IPS-NIHi11 (cell line): ENCODE data around the gene TALDO1.
"Not testable (repeated sequence)": the region's sequence is repeated elsewhere in the genome, so short reads cannot be mapped to it uniquely, and the experiment has no call there.

Source experiments
- DNase-seq: peaks from one replicate; pipeline ENCODE4 v3.0.0; 2012; ENCODE audit warnings: mixed read lengths, low spot score

The TALDO1 gene

DNA sequence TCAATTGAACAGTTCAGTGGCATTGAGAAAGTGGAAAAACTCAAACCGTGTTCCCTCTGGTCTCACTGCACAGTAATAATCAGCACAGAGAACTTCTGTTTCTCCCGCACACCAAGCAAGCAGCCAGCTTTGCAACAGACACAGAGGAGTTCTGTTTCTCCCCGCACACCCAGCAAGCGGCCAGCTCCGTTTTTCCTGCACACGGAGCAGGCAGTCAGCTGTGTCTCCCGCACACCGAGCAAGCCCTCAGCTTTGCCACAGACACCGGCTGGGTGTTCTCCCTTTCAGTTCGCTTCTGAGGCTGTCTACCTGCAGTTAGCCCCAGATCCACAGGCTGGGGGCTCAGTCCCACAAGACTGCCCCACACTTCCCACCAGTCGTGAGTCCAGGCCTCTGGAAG lies 9.9 kb upstream of the TALDO1 start:
- DNase-seq = no peak

- not testable (repeated sequence) for DNase-seq
These were observed 9.4 kb upstream of the TALDO1 start for GRCh38 chr11:737899-738298.

- DNase-seq = no peak
These were observed 5.1 kb upstream of the TALDO1 start for GRCh38 chr11:742156-742546.

- DNase-seq = no peak
These were observed 4.6 kb upstream of the TALDO1 start for GRCh38 chr11:742571-743201.

DNA sequence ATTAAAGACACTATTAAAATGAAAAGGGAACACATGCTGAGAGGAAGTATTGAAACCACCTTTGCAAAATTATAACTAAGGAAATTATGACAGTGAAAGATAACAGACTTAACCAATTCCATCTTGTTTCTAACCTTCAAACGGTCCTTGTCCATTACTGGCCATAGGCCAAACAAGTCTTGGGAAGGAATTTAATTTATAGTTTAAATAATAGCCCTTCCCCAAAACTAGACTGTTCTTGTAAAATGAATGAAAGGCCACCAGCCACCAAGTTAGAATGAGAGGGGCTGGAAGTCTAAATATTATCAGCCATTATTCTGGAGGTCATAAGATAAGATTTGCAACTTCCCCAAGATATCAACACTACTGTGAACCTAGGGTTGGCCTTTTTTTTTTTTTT lies 1.8 kb upstream of the TALDO1 start:
- DNase-seq = no peak

- no peak for DNase-seq
These were observed 741 bp upstream of the TALDO1 start for GRCh38 chr11:746289-747157.

GRCh38 chr11:748007-748359 lies 719 bp downstream of the TALDO1 start:
- no peak for DNase-seq

GRCh38 chr11:749731-750130 lies 2.5 kb downstream of the TALDO1 start:
- no peak for DNase-seq

- DNase-seq = no peak
These were observed 13.0 kb downstream of the TALDO1 start for GRCh38 chr11:760236-760635.

- no peak for DNase-seq
These were observed 14.4 kb downstream of the TALDO1 start for GRCh38 chr11:761526-762108.

DNA sequence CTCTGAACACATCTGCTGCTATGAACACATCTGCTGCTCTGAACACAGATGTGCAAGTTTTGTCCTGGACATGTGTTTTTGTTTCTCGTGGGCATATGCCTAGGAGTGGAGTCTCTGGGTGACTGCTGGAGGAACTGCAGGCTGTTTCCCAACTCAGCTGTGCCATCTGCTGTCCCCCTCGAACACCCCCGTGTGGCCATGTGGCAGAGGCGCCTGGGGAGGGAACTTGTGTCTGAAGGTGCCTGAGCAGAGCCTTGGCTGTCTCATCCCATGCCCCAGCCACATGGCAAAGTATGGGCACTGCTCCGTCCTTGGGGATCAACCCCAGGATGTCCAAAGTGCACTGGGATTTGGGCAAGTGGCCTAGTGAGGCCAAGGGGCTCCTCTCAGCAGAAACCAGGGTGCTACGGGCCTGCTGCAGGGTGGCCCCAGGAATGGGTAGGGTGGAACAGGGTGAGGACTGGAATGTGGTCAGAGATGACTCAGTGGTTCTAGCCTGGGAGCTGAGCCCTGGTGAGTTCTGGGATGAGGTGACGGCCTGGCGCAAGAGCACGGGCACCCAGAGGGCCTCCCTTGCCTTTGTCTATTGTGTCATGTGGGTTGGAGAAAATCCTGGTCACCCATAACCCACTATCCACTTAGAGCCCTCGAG lies 15.3 kb downstream of the TALDO1 start:
- DNase-seq = peak; percentile 59

DNA sequence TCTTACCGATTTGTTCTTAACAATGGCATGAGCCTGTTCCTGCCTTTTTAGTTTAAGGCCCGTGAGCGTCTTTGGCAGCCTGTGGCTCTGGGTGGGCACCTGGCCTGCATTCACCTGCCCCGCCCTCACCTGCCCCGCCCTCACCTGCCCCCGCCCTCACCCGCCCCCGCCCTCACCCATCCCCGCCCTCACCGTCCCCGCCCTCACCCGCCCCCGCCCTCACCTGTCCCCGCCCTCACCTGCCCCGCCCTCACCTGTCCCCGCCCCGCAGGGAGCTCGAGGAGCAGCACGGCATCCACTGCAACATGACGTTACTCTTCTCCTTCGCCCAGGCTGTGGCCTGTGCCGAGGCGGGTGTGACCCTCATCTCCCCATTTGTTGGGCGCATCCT lies 15.8 kb downstream of the TALDO1 start:
- DNase-seq = peak; percentile 76

- no peak for DNase-seq
These were observed 16.5 kb downstream of the TALDO1 start for GRCh38 chr11:763549-764321.

GRCh38 chr11:764322-765024 lies 17.2 kb downstream of the TALDO1 start:
- no peak for DNase-seq

DNA sequence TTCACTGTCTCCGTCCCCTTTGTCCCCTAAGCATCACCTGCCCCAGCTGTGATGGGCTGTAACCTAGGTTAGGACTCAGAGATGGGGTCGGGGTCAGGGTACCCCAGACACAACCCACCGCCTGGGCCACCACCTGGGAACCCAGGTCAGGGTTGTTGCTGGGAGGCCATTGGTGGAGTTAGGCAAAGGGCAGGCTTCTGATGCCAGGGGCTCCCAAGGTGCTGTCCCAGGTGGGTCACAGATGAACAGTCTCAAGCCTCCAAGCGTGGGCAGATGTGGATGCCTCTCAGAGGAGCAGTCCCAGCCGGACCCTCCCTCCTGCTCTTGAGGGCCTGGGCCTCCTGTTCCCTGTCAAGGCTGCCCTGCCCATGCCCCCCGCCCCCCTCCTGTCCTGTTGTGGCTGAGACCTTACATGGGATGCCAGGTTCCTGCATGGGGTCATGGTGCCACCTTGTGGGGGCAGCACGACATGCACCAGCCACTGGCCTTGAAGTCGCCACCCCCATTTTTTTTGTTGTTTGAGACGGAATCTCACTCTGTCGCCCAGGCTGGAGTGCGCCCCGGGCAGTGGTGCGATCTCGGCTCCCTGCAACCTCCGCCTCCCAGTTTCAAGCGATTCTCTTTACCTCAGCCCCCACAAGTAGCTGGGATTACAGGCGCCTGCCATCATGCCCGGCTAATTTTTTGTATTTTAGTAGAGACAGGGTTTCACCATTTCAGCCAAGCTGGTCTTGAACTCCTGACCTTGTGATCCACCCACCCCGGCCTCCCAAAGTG lies 17.9 kb downstream of the TALDO1 start:
- DNase-seq = peak; percentile 78

GRCh38 chr11:765802-766091 lies 18.5 kb downstream of the TALDO1 start:
- DNase-seq = no peak

DNA sequence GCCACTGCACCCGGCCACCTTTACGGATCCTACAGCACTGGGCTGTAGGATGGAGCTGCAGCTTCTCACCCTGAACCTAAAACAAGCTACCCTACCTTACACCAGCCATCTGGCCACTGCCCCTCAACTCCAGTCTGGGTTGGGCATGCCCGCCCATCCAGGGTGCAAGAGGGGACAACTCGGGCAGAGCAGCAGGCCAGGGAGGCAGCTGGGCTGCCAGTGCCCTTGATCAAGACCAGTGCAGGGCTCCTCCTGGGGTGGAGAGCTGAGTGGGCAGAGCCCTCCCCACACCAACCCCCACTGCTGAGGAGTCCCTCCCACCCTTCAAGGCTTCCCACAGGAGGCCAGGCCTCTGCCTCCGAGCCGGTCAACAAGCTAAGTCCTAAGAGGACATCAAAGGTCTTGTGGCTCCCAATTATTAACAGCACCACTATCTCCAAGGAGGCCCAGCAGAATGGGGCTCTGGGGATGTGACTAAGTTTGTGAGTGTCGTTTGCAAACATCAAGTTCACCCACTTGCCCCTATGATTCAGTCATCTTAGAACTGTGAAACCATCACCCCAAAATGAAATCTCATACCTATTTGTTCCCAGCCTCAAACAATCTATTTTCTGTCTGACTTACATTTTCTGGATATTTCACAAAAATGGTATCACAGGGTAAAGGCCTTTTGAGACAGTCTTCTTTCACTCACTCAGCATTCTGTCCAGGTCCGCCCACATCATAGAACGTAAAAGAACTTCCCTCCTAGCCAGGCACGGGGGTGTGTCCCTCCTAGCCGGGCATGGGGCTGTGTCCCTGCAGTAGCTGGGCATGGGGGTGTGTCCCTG lies 19.1 kb downstream of the TALDO1 start:
- DNase-seq = no peak

DNA sequence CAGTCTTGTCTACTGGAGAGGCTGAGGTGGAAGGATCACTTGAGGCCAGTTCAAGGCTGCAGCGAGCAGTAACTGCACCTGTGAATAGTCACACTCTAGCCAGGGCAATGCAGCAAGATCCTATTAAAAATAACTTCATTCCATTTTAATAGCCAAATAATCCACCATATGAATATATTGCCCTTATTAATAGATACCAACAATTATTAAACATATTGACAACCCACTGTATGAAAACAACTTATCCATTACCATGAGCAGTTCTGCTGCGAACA lies 19.6 kb downstream of the TALDO1 start:
- no peak for DNase-seq

DNA sequence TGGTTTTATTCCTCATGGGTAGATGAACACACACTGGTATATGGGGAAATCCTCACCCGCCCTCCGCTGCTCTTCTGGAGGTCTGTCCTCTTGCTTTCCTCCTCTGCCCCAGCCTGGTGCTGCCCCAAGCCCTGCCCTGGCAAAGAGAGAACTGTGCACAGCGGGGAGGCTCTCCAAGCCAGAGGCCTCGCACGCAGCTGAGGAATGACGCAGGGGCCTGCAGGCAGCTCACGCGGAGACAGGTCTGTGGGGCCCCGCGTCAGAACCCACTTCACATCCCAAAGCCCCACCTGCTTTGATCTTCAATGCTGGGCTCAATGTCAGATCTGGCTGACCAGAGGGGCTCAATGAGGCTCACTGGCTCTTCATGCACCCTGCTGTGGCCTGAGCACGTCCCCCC lies 20.0 kb downstream of the TALDO1 start:
- DNase-seq = no peak
